H1 (cell line): ENCODE data around the gene TSTD2. TPM values are rescaled to one million over a fixed set of nuclear protein-coding genes. Genes with fewer than 3 reads are reported as not detected.
"Not testable (repeated sequence)": the region's sequence is repeated elsewhere in the genome, so short reads cannot be mapped to it uniquely, and the experiment has no call there.

Source experiments
- CTCF ChIA-PET: fragments of 300-600 bp; sonication (Branson Sonifier 250); formaldehyde crosslinking; loops from one replicate; lab custom pipeline; 2021; ENCODE audit not compliant: partially characterized antibody; lab: Charles Lee
- POLR2A ChIA-PET: fragments of 300-600 bp; sonication (Branson Sonifier 250); formaldehyde crosslinking; loops from one replicate; lab custom pipeline; 2021; ENCODE audit warnings: inconsistent platforms; ENCODE audit not compliant: partially characterized antibody; lab: Charles Lee
- DNase-seq, 2 experiments: peaks; one replicate each; pipeline versions ENCODE4 v3.0.0 to v3.0.0-alpha.2; 2010 to 2022; ENCODE audit warnings: low spot score in 2 of 2, low read depth in 1 of 2, mixed read lengths in 1 of 2
- FAIRE-seq: peaks from 2 replicates; lab custom pipeline; 2011; peaks lifted over from hg19 to GRCh38; lab: Jason Lieb, UNC
- H2AFZ ChIP-seq: 2 replicates; pipeline ENCODE4 v1.8.1; 2012; ENCODE audit warnings: low read length, inconsistent platforms
- H2AK5ac ChIP-seq: 2 replicates; pipeline ENCODE4 v1.6.1; 2013; ENCODE audit warnings: low read depth, low read length
- H2BK120ac ChIP-seq: replicated peaks from 2 replicates; pipeline ENCODE3; 2013; ENCODE audit warnings: low read depth, low read length, inconsistent platforms
- H2BK12ac ChIP-seq: 2 replicates; pipeline ENCODE4 v1.6.1; 2013; ENCODE audit warnings: low read depth, low read length
- H2BK15ac ChIP-seq: 2 replicates; pipeline ENCODE4 v1.6.1; 2013; ENCODE audit warnings: low read length
- H2BK20ac ChIP-seq: 2 replicates; pipeline ENCODE4 v1.6.1; 2013; ENCODE audit warnings: low read length
- H2BK5ac ChIP-seq: 2 replicates; pipeline ENCODE4 v1.6.1; 2013; ENCODE audit warnings: low read depth, low read length
- H3K14ac ChIP-seq: 2 replicates; pipeline ENCODE4 v1.6.1; 2013; ENCODE audit warnings: inconsistent platforms; ENCODE audit not compliant: insufficient read length
- H3K18ac ChIP-seq: 2 replicates; pipeline ENCODE4 v1.6.1; 2013; ENCODE audit warnings: low read length; ENCODE audit errors: extremely low read depth
- H3K23ac ChIP-seq: 2 replicates; pipeline ENCODE4 v1.6.1; 2013; ENCODE audit warnings: inconsistent platforms; ENCODE audit not compliant: insufficient read length
- H3K23me2 ChIP-seq: 2 replicates; pipeline ENCODE4 v1.6.1; 2013; ENCODE audit warnings: low read depth, low read length
- H3K27ac ChIP-seq: 2 replicates; pipeline ENCODE4 v1.6.1; 2011; ENCODE audit warnings: low read depth, low read length, inconsistent platforms
- H3K27me3 ChIP-seq, 4 experiments: replicated peaks in 1 of 4; 1 replicate in 1 of 4; 2 replicates in 3 of 4; pipeline versions ENCODE4 v1.6.1 to v1.8.1; 2011 to 2013; ENCODE audit warnings: low read length in 3 of 4, mild to moderate bottlenecking in 3 of 4, inconsistent platforms in 2 of 4, mixed read lengths in 2 of 4, moderate library complexity in 1 of 4; ENCODE audit not compliant: control insufficient read depth in 3 of 4, insufficient read depth in 3 of 4; ENCODE audit errors: extremely low read depth in 1 of 4
- H3K36me3 ChIP-seq, 4 experiments: 2 replicates each; pipeline versions ENCODE4 v1.6.1 to v1.8.1; 2011 to 2013; ENCODE audit warnings: mild to moderate bottlenecking in 4 of 4, low read length in 3 of 4, moderate library complexity in 2 of 4, control low read depth in 1 of 4, inconsistent platforms in 1 of 4; ENCODE audit not compliant: insufficient read depth in 4 of 4, control insufficient read depth in 2 of 4
- H3K4ac ChIP-seq: replicated peaks from 2 replicates; pipeline ENCODE3; 2013; ENCODE audit warnings: low read length, low read depth, mixed read lengths, inconsistent platforms; ENCODE audit not compliant: insufficient read length
- H3K4me1 ChIP-seq, 4 experiments: replicated peaks in 1 of 4; 1 replicate in 1 of 4; 2 replicates in 3 of 4; pipeline versions ENCODE4 v1.6.1 to v1.8.1; 2011 to 2013; ENCODE audit warnings: low read length in 3 of 4, inconsistent platforms in 2 of 4, mixed read lengths in 1 of 4; ENCODE audit not compliant: insufficient read depth in 4 of 4, control insufficient read depth in 3 of 4
- H3K4me2 ChIP-seq, 2 experiments: 2 replicates each; pipeline versions ENCODE4 v1.6.1 to v1.8.1; 2011 to 2013; ENCODE audit warnings: low read depth in 2 of 2, low read length in 2 of 2, control low read depth in 1 of 2, inconsistent platforms in 1 of 2, mild to moderate bottlenecking in 1 of 2; ENCODE audit not compliant: insufficient read depth in 1 of 2
- H3K4me3 ChIP-seq, 4 experiments: fragments of 200-600, 300-600 bp in 1 of 4; sonication (generic), shearing (Covaris generic), sonication (Bioruptor Twin) in 1 of 4; 2 replicates each; pipeline versions ENCODE4 v1.5.1 to v1.8.1; 2011 to 2016; ENCODE audit warnings: low read length in 4 of 4, low read depth in 3 of 4, control low read depth in 2 of 4, inconsistent platforms in 2 of 4, mild to moderate bottlenecking in 2 of 4, mixed read lengths in 1 of 4, moderate library complexity in 1 of 4; ENCODE audit not compliant: insufficient read depth in 2 of 4; ENCODE audit errors: extremely low read depth in 1 of 4
- H3K56ac ChIP-seq: replicated peaks from 2 replicates; pipeline ENCODE3; 2013; ENCODE audit warnings: low read depth, mild to moderate bottlenecking, mixed read lengths, low read length, inconsistent platforms; ENCODE audit not compliant: insufficient read length
- H3K79me1 ChIP-seq: 2 replicates; pipeline ENCODE4 v1.6.1; 2013; ENCODE audit warnings: low read depth, low read length, control low read depth
- H3K79me2 ChIP-seq, 2 experiments: 2 replicates each; pipeline versions ENCODE4 v1.6.1 to v1.8.1; 2012 to 2013; ENCODE audit warnings: low read length in 2 of 2, mild to moderate bottlenecking in 2 of 2, inconsistent platforms in 1 of 2; ENCODE audit not compliant: insufficient read depth in 2 of 2, control insufficient read depth in 1 of 2
- H3K9ac ChIP-seq, 4 experiments: replicated peaks in 1 of 4; 1 replicate in 1 of 4; 2 replicates in 3 of 4; pipeline versions ENCODE4 v1.6.1 to v1.8.1; 2011 to 2013; ENCODE audit warnings: low read depth in 3 of 4, low read length in 3 of 4, control low read depth in 2 of 4, mild to moderate bottlenecking in 2 of 4, moderate library complexity in 2 of 4, inconsistent platforms in 1 of 4; ENCODE audit errors: extremely low read depth in 1 of 4
- H3K9me3 ChIP-seq, 2 experiments: 2 replicates each; pipeline versions ENCODE4 v1.6.1 to v1.8.1; 2012 to 2013; ENCODE audit warnings: mild to moderate bottlenecking in 2 of 2, moderate library complexity in 2 of 2, control low read depth in 1 of 2, inconsistent platforms in 1 of 2, low read depth in 1 of 2, low read length in 1 of 2, mixed read lengths in 1 of 2; ENCODE audit not compliant: insufficient read depth in 2 of 2
- H4K20me1 ChIP-seq, 2 experiments: replicated peaks in 1 of 2; 2 replicates each; pipeline versions ENCODE3 to v1.8.1; 2011 to 2013; ENCODE audit warnings: inconsistent platforms in 2 of 2, low read length in 2 of 2, mild to moderate bottlenecking in 1 of 2; ENCODE audit not compliant: insufficient read depth in 2 of 2, control insufficient read depth in 1 of 2
- H4K5ac ChIP-seq: 2 replicates; pipeline ENCODE4 v1.6.1; 2013; ENCODE audit warnings: low read length, low read depth, mixed read lengths, inconsistent platforms; ENCODE audit not compliant: insufficient read length
- H4K8ac ChIP-seq: 2 replicates; pipeline ENCODE4 v1.8.0; 2013; ENCODE audit warnings: mild to moderate bottlenecking, moderate library complexity, low read length, inconsistent platforms; ENCODE audit not compliant: insufficient read depth; ENCODE audit errors: extremely low read depth
- H4K91ac ChIP-seq: replicated peaks from 2 replicates; pipeline ENCODE3; 2013; ENCODE audit warnings: low read length, mixed read lengths, inconsistent platforms; ENCODE audit not compliant: insufficient read length
- WGBS, 2 experiments: shearing (Covaris generic) in 1 of 2; methylation state at CpG; one replicate each; pipeline versions ENCODE4 v1.1.6 to v1.1.7; 2013 to 2015; ENCODE audit warnings: low lambda C conversion rate in 2 of 2, mixed read lengths in 2 of 2, inconsistent platforms in 1 of 2, low coverage in 1 of 2, missing lambda C conversion rate in 1 of 2; ENCODE audit not compliant: insufficient replicate concordance in 2 of 2, insufficient coverage in 1 of 2, insufficient read length in 1 of 2; ENCODE audit errors: extremely low coverage in 1 of 2, missing lambda C conversion rate in 1 of 2; 5-methylcytosine and 5-hydroxymethylcytosine counted together
- polyA plus RNA-seq, 7 experiments: library from polyadenylated mRNA; depleted of rRNA in 3 of 7; stranded (reverse) in 5 of 7; unstranded in 2 of 7; fragments of >200 nt in 5 of 7; fragments of 200-250 nt in 2 of 7; gene quantifications; 1 replicate in 5 of 7; 2 replicates in 1 of 7; 4 replicates in 1 of 7; pipeline versions ENCODE4 v1.2.1 to v1.2.3, GENCODE V29; 2011 to 2013; ENCODE audit warnings: missing spikeins in 2 of 7, mixed read lengths in 2 of 7
- total RNA-seq: library from RNA; stranded (reverse); fragmentation: NEBNext Ultra II Directional; extraction: Animal tissue kit (Norgen Biotek cat#: 25700); gene quantifications from 2 replicates; pipeline ENCODE4 v1.2.1, GENCODE V29; 2021

TSTD2 gene
- total and polyA plus RNA-seq, 2 of the 8 experiments (the other 6 are each of a cell fraction or from before 2014, with no cell fraction given) = 16.1 to 17.5 TPM

DNA sequence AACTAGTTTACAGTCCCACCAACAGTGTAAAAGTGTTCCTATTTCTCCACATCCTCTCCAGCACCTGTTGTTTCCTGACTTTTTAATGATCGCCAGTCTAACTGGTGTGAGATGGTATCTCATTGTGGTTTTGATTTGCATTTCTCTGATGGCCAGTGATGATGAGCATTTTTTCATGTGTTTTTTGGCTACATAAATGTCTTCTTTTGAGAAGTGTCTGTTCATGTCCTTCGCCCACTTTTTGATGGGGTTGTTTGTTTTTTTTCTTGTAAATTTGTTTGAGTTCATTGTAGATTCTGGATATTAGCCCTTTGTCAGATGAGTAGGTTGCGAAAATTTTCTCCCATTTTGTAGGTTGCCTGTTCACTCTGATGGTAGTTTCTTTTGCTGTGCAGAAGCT, 51.6 kb downstream of the TSTD2 start:
- FAIRE-seq, CTCF ChIA-PET, H2BK120ac ChIP-seq, H4K5ac ChIP-seq, H3K9me3 ChIP-seq, H2AFZ ChIP-seq, H3K4me3 ChIP-seq, H3K4ac ChIP-seq, H2BK15ac ChIP-seq, H3K4me2 ChIP-seq, H4K91ac ChIP-seq, H2BK5ac ChIP-seq, POLR2A ChIA-PET, H3K79me1 ChIP-seq, H4K8ac ChIP-seq, H3K14ac ChIP-seq, H3K18ac ChIP-seq, H3K27me3 ChIP-seq, H3K79me2 ChIP-seq, DNase-seq, H3K27ac ChIP-seq, H2AK5ac ChIP-seq, H4K20me1 ChIP-seq, H3K23ac ChIP-seq, H3K36me3 ChIP-seq, H3K23me2 ChIP-seq, H2BK20ac ChIP-seq, H3K9ac ChIP-seq, H3K56ac ChIP-seq, H2BK12ac ChIP-seq, H3K4me1 ChIP-seq: not testable (repeated sequence)
- WGBS, 2 experiments = no CpG with 5 or more reads among the region's 3 CpGs
